Measurements from ENCODE around the gene NUMBL.

GRCh38 chr19:40716482-40717324 lies 26.3 kb upstream of the NUMBL start, which contains the start of the genes COQ8B and ITPKC:
- no peak for TF ChIP-seq EZH2phosphoT487 (IDR thresholded peaks at IDR 0.05; ENCODE audit: insufficient read depth, low read depth)
- TF ChIP-seq EZH2 (IDR thresholded peaks at IDR 0.05; ENCODE audit: insufficient read depth, poor library complexity, severe bottlenecking): no peak

Data from GM23248 (cell line).